Muscle layer of duodenum (tissue), 2 donors: Measurements from ENCODE around the gene KAT7.

Experiments
- H3K27ac ChIP-seq: one replicate; pipeline ENCODE4 v1.7.0; 2013; ENCODE audit warnings: mild to moderate bottlenecking, low read length
- H3K27me3 ChIP-seq: one replicate; pipeline ENCODE4 v1.7.0; 2013; ENCODE audit warnings: low read depth, mild to moderate bottlenecking, control low read depth, low read length
- H3K36me3 ChIP-seq, 2 donors: one replicate each; pipeline ENCODE4 v1.7.0; 2013; ENCODE audit warnings: low read length in 2 of 2, control low read depth in 1 of 2, mild to moderate bottlenecking in 1 of 2; ENCODE audit not compliant: insufficient read depth in 2 of 2, control insufficient read depth in 1 of 2
- H3K4me1 ChIP-seq, 2 donors: one replicate each; pipeline ENCODE4 v1.7.0; 2013; ENCODE audit warnings: low read length in 2 of 2, mild to moderate bottlenecking in 2 of 2, control low read depth in 1 of 2, moderate library complexity in 1 of 2; ENCODE audit not compliant: insufficient read depth in 2 of 2, control insufficient read depth in 1 of 2
- H3K4me3 ChIP-seq, 2 donors: one replicate each; pipeline ENCODE4 v1.7.0; 2013; ENCODE audit warnings: low read length in 2 of 2, low read depth in 1 of 2, mild to moderate bottlenecking in 1 of 2
- H3K9me3 ChIP-seq, 2 donors: one replicate each; pipeline ENCODE4 v1.7.0; 2013; ENCODE audit warnings: low read length in 2 of 2, control low read depth in 1 of 2, mild to moderate bottlenecking in 1 of 2; ENCODE audit not compliant: control insufficient read depth in 1 of 2
- donor health status: healthy.

Gene KAT7

GRCh38 chr17:49846938-49847712 lies 58.6 kb downstream of the KAT7 start:
- no peak overlapping the region for H3K27ac ChIP-seq
- H3K9me3 ChIP-seq = no peaks in the 10 kb centered on the region
- H3K4me1 ChIP-seq = peaks cover 11 to 40% of the 10 kb centered on the region in 2 donors
- H3K4me3 ChIP-seq = no peak overlapping the region
- H3K27me3 ChIP-seq = no peaks in the 10 kb centered on the region
- no peaks in the 10 kb centered on the region for H3K36me3 ChIP-seq

GRCh38 chr17:49848019-49848473 lies 59.6 kb downstream of the KAT7 start, which contains the start of gene TAC4:
TSS of gene TAC4 (minus strand) at chr17:49848069. CDS start at chr17:49848017, 52 bp downstream.
- Histone ChIP-seq H3K27ac (no peak within 1 kb of the TSS), H3K36me3 (no peaks in the 10 kb centered on the region), H3K4me3 (no peak within 1 kb of the TSS), H3K9me3 (no peaks in the 10 kb centered on the region), H3K4me1 (peaks cover 11 to 42% of the 10 kb centered on the region in 2 donors), H3K27me3 (no peaks in the 10 kb centered on the region)

GRCh38 chr17:49848739-49849138 lies 60.3 kb downstream of the KAT7 start:
- Histone ChIP-seq H3K27me3 (no peaks in the 10 kb centered on the region), H3K27ac (no peak overlapping the region), H3K4me3 (no peak overlapping the region), H3K4me1 (peaks cover 11 to 42% of the 10 kb centered on the region in 2 donors), H3K36me3 (no peaks in the 10 kb centered on the region), H3K9me3 (no peaks in the 10 kb centered on the region)

- peaks cover 6 to 31% of the 10 kb centered on the region in 2 donors for H3K4me1 ChIP-seq
- no peaks in the 10 kb centered on the region for H3K27me3 ChIP-seq
- H3K36me3 ChIP-seq = no peaks in the 10 kb centered on the region
- no peak overlapping the region for H3K27ac ChIP-seq
- H3K4me3 ChIP-seq = no peak overlapping the region
- no peaks in the 10 kb centered on the region for H3K9me3 ChIP-seq
Observed at GRCh38 chr17:49850218-49850610, 61.7 kb downstream of the KAT7 start.

GRCh38 chr17:49850772-49851386 lies 62.4 kb downstream of the KAT7 start:
- H3K27ac ChIP-seq = no peak overlapping the region
- H3K36me3 ChIP-seq = no peaks in the 10 kb centered on the region
- H3K27me3 ChIP-seq = no peaks in the 10 kb centered on the region
- no peaks in the 10 kb centered on the region for H3K9me3 ChIP-seq
- H3K4me1 ChIP-seq = peaks cover under 1 to 24% of the 10 kb centered on the region in 2 donors
- H3K4me3 ChIP-seq = peak overlapping the region; percentile 37 to 42

GRCh38 chr17:49851387-49852291 lies 63.2 kb downstream of the KAT7 start:
- Histone ChIP-seq H3K36me3 (no peaks in the 10 kb centered on the region), H3K4me3 (peak overlapping the region; percentile 60 to 76), H3K27me3 (no peaks in the 10 kb centered on the region), H3K27ac (no peak overlapping the region), H3K9me3 (no peaks in the 10 kb centered on the region), H3K4me1 (peaks cover 0 to 18% of the 10 kb centered on the region in 2 donors)

- Histone ChIP-seq H3K27me3 (no peaks in the 10 kb centered on the region), H3K4me1 (peaks cover 0 to 6% of the 10 kb centered on the region in 2 donors), H3K4me3 (no peak overlapping the region), H3K9me3 (no peaks in the 10 kb centered on the region), H3K36me3 (no peaks in the 10 kb centered on the region), H3K27ac (no peak overlapping the region)
Observed at GRCh38 chr17:49853470-49854015, 65.1 kb downstream of the KAT7 start.

- Histone ChIP-seq H3K4me3 (no peak overlapping the region), H3K4me1 (peaks cover 0 to 6% of the 10 kb centered on the region in 2 donors), H3K27ac (no peak overlapping the region), H3K27me3 (no peaks in the 10 kb centered on the region), H3K9me3 (no peaks in the 10 kb centered on the region), H3K36me3 (no peaks in the 10 kb centered on the region)
Observed at GRCh38 chr17:49854126-49854525, 65.6 kb downstream of the KAT7 start.

- no peak overlapping the region for H3K27ac ChIP-seq
- H3K9me3 ChIP-seq = no peaks in the 10 kb centered on the region
- H3K4me1 ChIP-seq = peaks cover 0 to 3% of the 10 kb centered on the region in 2 donors
- no peak overlapping the region for H3K4me3 ChIP-seq
- no peaks in the 10 kb centered on the region for H3K27me3 ChIP-seq
- no peaks in the 10 kb centered on the region for H3K36me3 ChIP-seq
Observed at GRCh38 chr17:49858796-49859195, 70.3 kb downstream of the KAT7 start.

- no peaks in the 10 kb centered on the region for H3K27me3 ChIP-seq
- H3K4me3 ChIP-seq = no peak overlapping the region
- H3K9me3 ChIP-seq = no peaks in the 10 kb centered on the region
Observed at GRCh38 chr17:49859991-49860953, 71.8 kb downstream of the KAT7 start.

More at GRCh38 chr17:49859991-49860953, 71.8 kb downstream of the KAT7 start:
- Histone ChIP-seq H3K36me3 (no peaks in the 10 kb centered on the region), H3K27ac (no peak overlapping the region), H3K4me1 (peaks cover 0 to 3% of the 10 kb centered on the region in 2 donors)
